Right lobe of liver (tissue), 4 donors: ENCODE measurements around the gene AGAP9.
"Not testable (repeated sequence)": the region's sequence is repeated elsewhere in the genome, so short reads cannot be mapped to it uniquely, and the experiment has no call there.

Experiments used
- POLR2A ChIP-seq: fragments of 450-650 bp; IDR thresholded peaks from one replicate; pipeline ENCODE4 v1.6.1; 2017; ENCODE audit warnings: antibody characterized with exemption, mild to moderate bottlenecking
- TF ChIP-seq, protein P1 (sequence below), 4 donors: fragments of 200-600 bp in 3 of 4; fragments of 450-650 bp in 1 of 4; IDR thresholded peaks; one replicate each; pipeline versions ENCODE4 v1.5.1 to v1.8.0; 2016 to 2022; ENCODE audit warnings: antibody characterized with exemption in 4 of 4, mild to moderate bottlenecking in 2 of 4
- donor health status: DM: no; HTN: no; CAD: no.
- donor health status: DM: no; HTN: no; CAD: no.
- donor health status: DM: no; HTN: yes; CAD: no.

DNA sequence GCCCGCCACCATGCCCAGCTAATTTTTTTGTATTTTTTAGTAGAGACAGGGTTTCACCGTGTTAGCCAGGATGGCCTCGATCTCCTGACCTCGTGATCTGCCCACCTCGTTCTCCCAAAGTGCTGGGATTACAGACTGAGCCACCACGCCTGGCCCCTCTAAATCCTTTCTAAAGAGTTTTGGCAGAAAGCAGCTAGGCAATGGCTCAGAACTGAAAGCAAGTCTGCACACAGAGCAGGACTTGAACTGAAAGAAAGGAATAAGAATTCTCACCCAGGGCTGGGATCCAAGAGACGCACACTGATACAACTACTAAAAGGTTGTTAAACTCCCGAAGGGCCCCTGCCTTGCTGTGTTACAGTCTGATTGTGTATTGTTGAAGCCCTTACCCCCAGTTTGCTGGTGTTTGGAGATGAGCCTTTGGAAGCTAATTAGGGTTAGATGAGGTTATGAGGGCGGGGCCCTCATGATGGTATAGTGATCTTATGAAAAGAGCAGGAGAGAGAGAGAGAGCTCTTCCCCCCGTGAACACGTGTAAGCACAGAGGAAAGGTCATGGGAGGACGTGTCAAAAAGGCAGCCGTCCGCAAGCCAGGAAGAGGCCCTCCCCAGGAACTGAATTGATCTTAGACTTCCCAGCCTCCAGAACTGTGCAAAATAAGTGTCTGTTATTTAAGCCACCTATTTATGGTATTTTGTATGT lies 58.1 kb downstream of the AGAP9 start:
- TF ChIP-seq, protein P1, sequence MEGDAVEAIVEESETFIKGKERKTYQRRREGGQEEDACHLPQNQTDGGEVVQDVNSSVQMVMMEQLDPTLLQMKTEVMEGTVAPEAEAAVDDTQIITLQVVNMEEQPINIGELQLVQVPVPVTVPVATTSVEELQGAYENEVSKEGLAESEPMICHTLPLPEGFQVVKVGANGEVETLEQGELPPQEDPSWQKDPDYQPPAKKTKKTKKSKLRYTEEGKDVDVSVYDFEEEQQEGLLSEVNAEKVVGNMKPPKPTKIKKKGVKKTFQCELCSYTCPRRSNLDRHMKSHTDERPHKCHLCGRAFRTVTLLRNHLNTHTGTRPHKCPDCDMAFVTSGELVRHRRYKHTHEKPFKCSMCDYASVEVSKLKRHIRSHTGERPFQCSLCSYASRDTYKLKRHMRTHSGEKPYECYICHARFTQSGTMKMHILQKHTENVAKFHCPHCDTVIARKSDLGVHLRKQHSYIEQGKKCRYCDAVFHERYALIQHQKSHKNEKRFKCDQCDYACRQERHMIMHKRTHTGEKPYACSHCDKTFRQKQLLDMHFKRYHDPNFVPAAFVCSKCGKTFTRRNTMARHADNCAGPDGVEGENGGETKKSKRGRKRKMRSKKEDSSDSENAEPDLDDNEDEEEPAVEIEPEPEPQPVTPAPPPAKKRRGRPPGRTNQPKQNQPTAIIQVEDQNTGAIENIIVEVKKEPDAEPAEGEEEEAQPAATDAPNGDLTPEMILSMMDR (IDR thresholded peaks at IDR 0.05) = not testable (repeated sequence)
- TF ChIP-seq POLR2A = not testable (repeated sequence)
